Measurements from ENCODE around the gene TSHZ2. TPM values are rescaled to one million over a fixed set of nuclear protein-coding genes. Genes with fewer than 3 reads are reported as not detected.
A peak's percentile ranks its signal among the peaks of the same experiment; 100 is the strongest.

TSHZ2 gene
- total and polyA plus RNA-seq, 5 donors from 2014 or later = 1.00 to 41.7 (median 2.1) TPM

DNA sequence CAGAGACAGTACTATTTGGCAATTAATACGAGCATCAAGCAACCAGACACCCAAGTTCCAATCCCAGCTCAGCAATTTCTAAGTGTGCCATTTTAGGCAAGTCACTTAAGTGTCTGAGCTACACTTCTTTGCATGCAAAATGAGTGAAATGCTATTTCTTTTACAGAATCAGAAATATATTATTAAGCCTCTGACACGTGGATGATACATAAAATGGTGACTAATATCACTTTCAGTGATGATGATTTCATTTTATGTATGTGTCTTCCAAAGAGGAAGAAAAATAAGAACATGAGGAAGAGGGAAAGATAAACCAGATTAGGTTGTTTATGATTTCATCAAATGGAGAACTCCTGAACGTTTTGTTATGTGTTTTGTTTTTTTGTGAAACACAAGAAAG, 158.6 kb downstream of the TSHZ2 start:
- H3K4me1 ChIP-seq (ENCODE audit: control insufficient read depth, insufficient read depth, low read length, poor library complexity, severe bottlenecking) = no peaks in the 10 kb centered on the region
- no peaks in the 10 kb centered on the region for H3K27me3 ChIP-seq (ENCODE audit: control insufficient read depth, insufficient read depth, low read length)
- H3K36me3 ChIP-seq (ENCODE audit: control insufficient read depth, insufficient read depth, low read length) = no peaks in the 10 kb centered on the region
- Mint-ChIP-seq H3K4me3 (no peak overlapping the region), H3K27me3 (peaks cover 4% of the 10 kb centered on the region), H3K9me3 (peaks cover 0 to 2% (median 0%) of the 10 kb centered on the region in 7 donors), H3K36me3 (no peaks in the 10 kb centered on the region), H3K27ac (no peak overlapping the region), H3K4me1 (peaks cover 0 to 11% (median 3%) of the 10 kb centered on the region in 4 donors)
- no peak overlapping the region for H3K4me3 ChIP-seq (ENCODE audit: low read depth, low read length)
- H3K27ac ChIP-seq (ENCODE audit: insufficient read depth, low read length, poor library complexity, severe bottlenecking) = no peak overlapping the region
- DNase-seq (no peak), ATAC-seq (ENCODE audit: low read depth in 2 of 2) (no peak)
- H3K9me3 ChIP-seq (ENCODE audit: control insufficient read depth in 2 of 2, low read length in 2 of 2) = no peaks in the 10 kb centered on the region

DNA sequence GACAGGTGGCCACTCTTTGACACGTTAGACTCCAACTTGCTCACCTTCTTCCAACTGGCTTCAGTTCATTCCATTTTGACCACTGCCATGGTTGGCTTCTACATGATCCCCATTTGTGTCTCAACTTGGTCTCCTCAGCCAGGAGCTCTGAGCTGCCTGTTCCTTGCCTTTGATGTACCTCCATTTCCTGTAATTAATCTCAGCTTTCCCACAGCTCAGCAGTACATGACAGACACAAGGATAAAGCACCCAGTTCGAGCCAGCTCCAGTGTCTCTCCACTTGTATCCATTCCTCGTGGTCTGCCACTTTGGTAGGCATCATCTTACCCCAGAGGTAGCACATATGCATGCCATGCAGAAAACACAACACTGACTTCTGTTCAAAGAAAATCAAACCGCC, 161.0 kb downstream of the TSHZ2 start:
- Histone ChIP-seq H3K4me3 (ENCODE audit: low read depth, low read length) (no peak overlapping the region), H3K27me3 (ENCODE audit: control insufficient read depth, insufficient read depth, low read length) (no peaks in the 10 kb centered on the region), H3K9me3 (ENCODE audit: control insufficient read depth in 2 of 2, low read length in 2 of 2) (no peaks in the 10 kb centered on the region), H3K36me3 (ENCODE audit: control insufficient read depth, insufficient read depth, low read length) (no peaks in the 10 kb centered on the region), H3K27ac (ENCODE audit: insufficient read depth, low read length, poor library complexity, severe bottlenecking) (no peak overlapping the region), H3K4me1 (ENCODE audit: control insufficient read depth, insufficient read depth, low read length, poor library complexity, severe bottlenecking) (no peaks in the 10 kb centered on the region)
- Mint-ChIP-seq H3K4me3 (no peak overlapping the region), H3K4me1 (peaks cover 0 to 6% (median 2%) of the 10 kb centered on the region in 4 donors), H3K36me3 (no peaks in the 10 kb centered on the region), H3K27me3 (peaks cover 4% of the 10 kb centered on the region), H3K27ac (no peak overlapping the region), H3K9me3 (peaks cover 0 to 2% (median 0%) of the 10 kb centered on the region in 7 donors)
- DNase-seq (no peak), ATAC-seq (ENCODE audit: low read depth in 2 of 2) (no peak)

DNA sequence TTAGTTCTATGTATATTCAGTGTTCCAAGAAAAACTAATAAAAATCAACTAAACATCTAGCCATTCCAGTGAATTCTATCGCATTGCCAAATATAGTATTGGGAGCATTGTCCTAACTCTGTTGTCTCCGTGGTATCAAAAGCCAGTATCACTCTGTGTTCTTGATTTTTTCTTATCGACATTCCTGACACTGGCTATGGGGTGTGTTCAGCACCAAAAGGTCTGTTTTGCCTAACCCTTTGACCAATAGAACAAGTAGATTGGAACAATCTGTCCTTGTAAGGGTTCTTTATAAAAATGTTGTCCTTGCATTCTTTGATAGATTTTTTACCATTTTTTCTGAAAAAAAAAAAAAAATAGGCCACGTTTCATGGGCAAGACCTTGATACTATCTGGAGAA, 161.5 kb downstream of the TSHZ2 start:
- H3K4me3 ChIP-seq (ENCODE audit: low read depth, low read length) = no peak overlapping the region
- no peak overlapping the region for H3K27ac ChIP-seq (ENCODE audit: insufficient read depth, low read length, poor library complexity, severe bottlenecking)
- Mint-ChIP-seq H3K4me1 (peaks cover 0 to 6% (median 2%) of the 10 kb centered on the region in 4 donors), H3K27ac (no peak overlapping the region), H3K36me3 (no peaks in the 10 kb centered on the region), H3K27me3 (peaks cover 4% of the 10 kb centered on the region), H3K9me3 (peaks cover 0 to 2% (median 0%) of the 10 kb centered on the region in 7 donors), H3K4me3 (no peak overlapping the region)
- no peaks in the 10 kb centered on the region for H3K4me1 ChIP-seq (ENCODE audit: control insufficient read depth, insufficient read depth, low read length, poor library complexity, severe bottlenecking)
- no peak for DNase-seq
- no peaks in the 10 kb centered on the region for H3K27me3 ChIP-seq (ENCODE audit: control insufficient read depth, insufficient read depth, low read length)
- ATAC-seq (ENCODE audit: low read depth in 2 of 2) = no peak
- no peaks in the 10 kb centered on the region for H3K36me3 ChIP-seq (ENCODE audit: control insufficient read depth, insufficient read depth, low read length)
- no peaks in the 10 kb centered on the region for H3K9me3 ChIP-seq (ENCODE audit: control insufficient read depth in 2 of 2, low read length in 2 of 2)

DNA sequence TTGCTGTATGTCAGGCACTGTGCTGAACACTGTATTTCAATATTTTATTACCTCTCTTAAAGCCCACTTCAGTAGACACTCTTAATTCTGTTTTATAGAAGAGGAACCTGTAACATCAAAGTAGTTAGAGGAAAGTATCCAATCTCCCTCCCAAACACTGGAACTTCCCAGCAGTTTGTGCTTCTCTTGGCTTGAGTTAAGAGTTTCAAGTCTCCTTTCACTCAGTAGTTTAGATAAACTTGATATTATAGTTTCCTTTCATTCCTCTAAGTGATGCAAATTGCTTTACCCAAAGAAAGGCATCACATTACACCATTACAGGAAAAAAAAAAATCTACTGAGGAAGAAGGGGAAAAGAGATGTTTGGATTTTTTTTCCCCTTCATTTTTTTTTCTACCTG, 164.3 kb downstream of the TSHZ2 start:
- Histone ChIP-seq H3K9me3 (ENCODE audit: control insufficient read depth in 2 of 2, low read length in 2 of 2) (no peaks in the 10 kb centered on the region), H3K36me3 (ENCODE audit: control insufficient read depth, insufficient read depth, low read length) (no peaks in the 10 kb centered on the region), H3K27me3 (ENCODE audit: control insufficient read depth, insufficient read depth, low read length) (no peaks in the 10 kb centered on the region), H3K27ac (ENCODE audit: insufficient read depth, low read length, poor library complexity, severe bottlenecking) (no peak overlapping the region), H3K4me1 (ENCODE audit: control insufficient read depth, insufficient read depth, low read length, poor library complexity, severe bottlenecking) (no peaks in the 10 kb centered on the region), H3K4me3 (ENCODE audit: low read depth, low read length) (no peak overlapping the region)
- Mint-ChIP-seq H3K4me3 (no peak overlapping the region), H3K4me1 (peaks cover 0 to 9% (median 4%) of the 10 kb centered on the region in 4 donors), H3K27ac (no peak overlapping the region), H3K36me3 (no peaks in the 10 kb centered on the region), H3K9me3 (peaks cover 0 to 2% (median 0%) of the 10 kb centered on the region in 7 donors), H3K27me3 (no peaks in the 10 kb centered on the region)
- DNase-seq (no peak), ATAC-seq (ENCODE audit: low read depth in 2 of 2) (no peak)

DNA sequence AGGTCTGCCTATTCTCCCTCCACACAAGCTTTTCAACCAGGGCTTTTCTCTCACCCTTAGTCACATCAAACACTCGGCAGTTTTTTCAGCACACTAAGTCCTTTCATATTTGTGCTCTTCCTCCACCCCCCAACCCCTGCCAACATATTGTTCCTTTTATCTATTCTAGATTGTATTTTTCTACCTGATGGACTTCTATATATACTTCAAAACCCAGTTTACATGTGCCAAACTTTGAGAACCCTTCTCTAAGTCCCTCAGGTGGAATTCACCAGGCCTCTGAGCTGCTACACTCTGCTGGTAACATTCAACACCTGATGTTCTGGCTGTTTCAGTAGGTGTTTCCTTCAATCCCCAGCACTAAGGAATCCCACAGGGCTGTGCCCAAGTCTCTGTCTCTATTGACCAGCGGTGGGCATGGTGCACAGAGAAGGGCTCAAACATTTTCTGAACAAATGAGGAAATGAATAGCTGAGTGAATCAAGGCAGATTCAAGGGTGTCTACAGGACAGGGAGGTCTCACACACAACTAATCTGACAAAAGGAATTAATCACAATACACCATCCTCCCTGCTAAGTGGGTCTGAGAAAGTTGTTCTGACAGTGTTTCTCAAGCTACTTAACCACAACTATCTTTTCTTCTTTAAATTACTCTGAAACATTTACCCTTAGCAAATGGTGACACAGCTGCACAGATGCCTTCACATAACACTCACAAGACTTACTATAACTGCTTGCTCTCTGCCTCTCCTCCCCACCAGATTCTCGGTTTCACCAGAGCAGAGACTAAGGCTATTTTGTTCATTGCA, 166.5 kb downstream of the TSHZ2 start:
- Histone ChIP-seq H3K9me3 (ENCODE audit: control insufficient read depth in 2 of 2, low read length in 2 of 2) (no peaks in the 10 kb centered on the region), H3K27ac (ENCODE audit: insufficient read depth, low read length, poor library complexity, severe bottlenecking) (no peak overlapping the region), H3K36me3 (ENCODE audit: control insufficient read depth, insufficient read depth, low read length) (no peaks in the 10 kb centered on the region), H3K4me1 (ENCODE audit: control insufficient read depth, insufficient read depth, low read length, poor library complexity, severe bottlenecking) (no peaks in the 10 kb centered on the region), H3K27me3 (ENCODE audit: control insufficient read depth, insufficient read depth, low read length) (no peaks in the 10 kb centered on the region), H3K4me3 (ENCODE audit: low read depth, low read length) (no peak overlapping the region)
- H3K4me3 Mint-ChIP-seq = no peak overlapping the region
- ATAC-seq (ENCODE audit: low read depth in 2 of 2) (no peak), DNase-seq (no peak)
- no peaks in the 10 kb centered on the region for H3K27me3 Mint-ChIP-seq
- H3K9me3 Mint-ChIP-seq = peaks cover 0 to 2% (median 0%) of the 10 kb centered on the region in 7 donors
- no peak overlapping the region for H3K27ac Mint-ChIP-seq
- peaks cover 4 to 10% (median 6%) of the 10 kb centered on the region in 4 donors for H3K4me1 Mint-ChIP-seq
- H3K36me3 Mint-ChIP-seq = no peaks in the 10 kb centered on the region

DNA sequence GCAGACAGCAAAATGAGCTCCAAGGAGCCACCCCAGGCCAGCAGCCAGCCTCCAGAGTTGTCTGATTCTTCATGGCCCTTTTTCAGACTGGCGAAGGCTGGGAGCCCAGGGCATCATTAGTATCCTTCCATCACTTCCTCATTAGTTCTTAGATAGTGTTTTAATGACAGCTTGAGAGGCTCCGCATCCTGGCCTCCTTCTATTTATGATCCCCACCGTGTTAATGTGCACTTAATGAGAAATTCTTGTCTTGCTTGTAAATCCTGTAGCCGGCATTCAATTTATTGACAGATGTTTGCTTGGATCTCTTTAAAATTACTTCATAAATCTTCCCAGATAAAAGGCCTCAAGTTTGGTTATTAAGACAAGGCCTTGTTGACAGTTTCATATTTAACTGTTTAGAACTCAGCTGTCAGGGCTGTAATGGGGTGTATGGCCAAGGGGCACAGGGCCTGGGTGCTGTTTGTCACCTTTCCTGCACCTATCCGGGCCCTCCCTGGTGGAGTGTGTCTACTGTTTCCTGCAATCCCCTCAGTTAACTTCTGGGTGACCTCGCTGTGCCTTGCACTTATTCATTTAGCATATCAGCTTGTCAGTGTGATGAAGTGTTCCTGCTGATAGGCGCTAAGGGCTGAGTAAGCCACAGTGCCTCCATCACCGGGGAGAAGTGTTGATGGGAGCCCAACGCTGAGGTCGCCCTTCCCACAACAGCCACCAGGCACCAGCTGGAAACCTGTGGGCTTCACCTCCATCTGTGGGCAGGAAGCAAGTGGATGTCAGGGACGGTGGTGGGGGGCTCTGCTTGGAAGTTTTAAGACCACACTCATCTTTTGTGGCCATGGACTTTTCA, 169.3 kb downstream of the TSHZ2 start:
- Histone ChIP-seq H3K36me3 (ENCODE audit: control insufficient read depth, insufficient read depth, low read length) (no peaks in the 10 kb centered on the region), H3K27ac (ENCODE audit: insufficient read depth, low read length, poor library complexity, severe bottlenecking) (no peak overlapping the region), H3K4me3 (ENCODE audit: low read depth, low read length) (no peak overlapping the region), H3K4me1 (ENCODE audit: control insufficient read depth, insufficient read depth, low read length, poor library complexity, severe bottlenecking) (no peaks in the 10 kb centered on the region), H3K9me3 (ENCODE audit: control insufficient read depth in 2 of 2, low read length in 2 of 2) (no peaks in the 10 kb centered on the region), H3K27me3 (ENCODE audit: control insufficient read depth, insufficient read depth, low read length) (no peaks in the 10 kb centered on the region)
- no peaks in the 10 kb centered on the region for H3K27me3 Mint-ChIP-seq
- DNase-seq (no peak), ATAC-seq (ENCODE audit: low read depth in 2 of 2) (no peak)
- H3K27ac Mint-ChIP-seq = no peak overlapping the region
- no peaks in the 10 kb centered on the region for H3K36me3 Mint-ChIP-seq
- H3K4me1 Mint-ChIP-seq = peaks cover 0 to 17% (median 12%) of the 10 kb centered on the region in 4 donors
- H3K9me3 Mint-ChIP-seq = peaks cover 0 to 2% (median 0%) of the 10 kb centered on the region in 7 donors
- no peak overlapping the region for H3K4me3 Mint-ChIP-seq

DNA sequence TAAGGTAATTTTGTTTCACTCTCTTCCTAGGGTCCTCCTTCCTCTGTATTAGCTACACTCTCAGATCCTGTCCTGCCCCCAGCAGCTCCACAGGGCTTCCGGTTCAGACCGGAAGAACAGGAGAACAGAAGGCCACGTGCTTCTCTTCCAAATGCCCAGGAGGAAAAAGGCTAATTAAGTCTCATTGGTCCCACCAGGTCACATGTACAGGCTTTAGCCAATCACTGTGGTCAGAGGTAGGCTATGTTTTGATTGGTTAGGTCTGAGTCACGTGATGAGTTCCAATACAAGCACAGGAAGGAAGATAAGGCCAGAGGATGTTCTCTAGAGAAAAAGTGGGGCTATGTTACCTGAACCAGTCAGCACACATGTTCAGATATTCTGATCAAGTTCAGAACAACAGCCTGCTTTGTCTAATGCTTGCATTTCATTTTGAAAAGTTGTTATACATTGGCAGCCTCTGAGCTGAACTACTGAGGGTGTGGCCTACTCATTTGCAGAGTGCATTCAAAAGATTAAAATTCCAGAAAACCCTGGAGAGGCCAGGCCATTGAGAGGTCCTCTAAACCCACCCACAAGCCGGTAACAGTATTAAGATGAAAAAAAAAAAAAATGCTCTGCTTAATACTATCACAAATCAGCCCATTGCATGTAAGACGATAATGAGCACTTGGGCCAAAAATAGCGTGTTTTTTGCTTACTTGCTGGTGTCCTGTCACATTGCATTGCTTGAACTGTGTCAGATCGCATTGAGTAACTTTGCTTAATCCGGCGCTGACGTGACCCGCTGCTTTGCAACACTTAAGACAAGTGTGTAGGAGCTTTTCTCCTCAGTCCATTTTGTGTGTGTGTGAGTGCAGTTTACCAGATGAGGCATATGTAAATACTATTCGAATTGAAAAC, 170.3 kb downstream of the TSHZ2 start:
- Mint-ChIP-seq H3K36me3 (no peaks in the 10 kb centered on the region), H3K4me3 (no peak overlapping the region)
- no peak overlapping the region for H3K27ac ChIP-seq (ENCODE audit: insufficient read depth, low read length, poor library complexity, severe bottlenecking)

More for the DNA sequence above, 170.3 kb downstream of the TSHZ2 start:
- peaks cover 0 to 2% (median 0%) of the 10 kb centered on the region in 7 donors for H3K9me3 Mint-ChIP-seq
- H3K27me3 Mint-ChIP-seq = no peaks in the 10 kb centered on the region
- no peaks in the 10 kb centered on the region for H3K4me1 ChIP-seq (ENCODE audit: control insufficient read depth, insufficient read depth, low read length, poor library complexity, severe bottlenecking)
- no peak overlapping the region for H3K4me3 ChIP-seq (ENCODE audit: low read depth, low read length)
- no peaks in the 10 kb centered on the region for H3K9me3 ChIP-seq (ENCODE audit: control insufficient read depth in 2 of 2, low read length in 2 of 2)
- H3K27me3 ChIP-seq (ENCODE audit: control insufficient read depth, insufficient read depth, low read length) = no peaks in the 10 kb centered on the region
- no peak for ATAC-seq (ENCODE audit: low read depth in 2 of 2)
- DNase-seq = peak in 1 of 3 donors; percentile 29
- H3K27ac Mint-ChIP-seq = no peak overlapping the region
- peaks cover 0 to 20% (median 14%) of the 10 kb centered on the region in 4 donors for H3K4me1 Mint-ChIP-seq
- H3K36me3 ChIP-seq (ENCODE audit: control insufficient read depth, insufficient read depth, low read length) = no peaks in the 10 kb centered on the region
